ENCODE data around the gene ABCA8.

GRCh38 chr17:68950725-68951124, 4.5 kb downstream of the ABCA8 start:
- no peak for TF ChIP-seq CTCF (IDR thresholded peaks at IDR 0.05; ENCODE audit: low read depth, low read length, poor library complexity, severe bottlenecking)
- TF ChIP-seq EZH2phosphoT487 (IDR thresholded peaks at IDR 0.05; ENCODE audit: borderline replicate concordance, low read length) = no peak
